ENCODE results near the gene TOR2A.
A peak's percentile ranks its signal among the peaks of the same experiment; 100 is the strongest.

The TOR2A gene

GRCh38 chr9:127714020-127714750, 20.9 kb downstream of the TOR2A start:
- Histone ChIP-seq H3K9me3 (ENCODE audit: control insufficient read depth, low read depth, low read length) (no peaks in the 10 kb centered on the region), H3K27ac (ENCODE audit: low read length) (no peak overlapping the region), H3K4me1 (ENCODE audit: control insufficient read depth, low read depth, low read length) (peaks cover 5% of the 10 kb centered on the region), H3K9ac (ENCODE audit: low read length) (no peak overlapping the region), H3K4me3 (ENCODE audit: low read length) (peak overlapping the region; percentile 13), H3K27me3 (ENCODE audit: control insufficient read depth, insufficient read depth, low read length) (peaks cover 5% of the 10 kb centered on the region), H3K36me3 (ENCODE audit: control insufficient read depth, low read depth, low read length) (no peaks in the 10 kb centered on the region)

GRCh38 chr9:127712867-127713266, 22.2 kb downstream of the TOR2A start:
- H3K9me3 ChIP-seq (ENCODE audit: control insufficient read depth, low read depth, low read length): no peaks in the 10 kb centered on the region
- H3K9ac ChIP-seq (ENCODE audit: low read length): no peak overlapping the region
- peaks cover 5% of the 10 kb centered on the region for H3K27me3 ChIP-seq (ENCODE audit: control insufficient read depth, insufficient read depth, low read length)
- H3K36me3 ChIP-seq (ENCODE audit: control insufficient read depth, low read depth, low read length): no peaks in the 10 kb centered on the region
- no peak overlapping the region for H3K27ac ChIP-seq (ENCODE audit: low read length)
- H3K4me1 ChIP-seq (ENCODE audit: control insufficient read depth, low read depth, low read length): peaks cover 5% of the 10 kb centered on the region
- no peak overlapping the region for H3K4me3 ChIP-seq (ENCODE audit: low read length)

- no peaks in the 10 kb centered on the region for H3K9me3 ChIP-seq (ENCODE audit: control insufficient read depth, low read depth, low read length)
- no peak overlapping the region for H3K9ac ChIP-seq (ENCODE audit: low read length)
- H3K27ac ChIP-seq (ENCODE audit: low read length): no peak overlapping the region
- no peak overlapping the region for H3K4me3 ChIP-seq (ENCODE audit: low read length)
- H3K27me3 ChIP-seq (ENCODE audit: control insufficient read depth, insufficient read depth, low read length): peaks cover 5% of the 10 kb centered on the region
- no peaks in the 10 kb centered on the region for H3K36me3 ChIP-seq (ENCODE audit: control insufficient read depth, low read depth, low read length)
- H3K4me1 ChIP-seq (ENCODE audit: control insufficient read depth, low read depth, low read length): peaks cover 5% of the 10 kb centered on the region
These were observed 22.7 kb downstream of the TOR2A start for GRCh38 chr9:127712371-127712770.

- no peaks in the 10 kb centered on the region for H3K36me3 ChIP-seq (ENCODE audit: control insufficient read depth, low read depth, low read length)
These were observed 23.2 kb downstream of the TOR2A start for GRCh38 chr9:127711831-127712274.

GRCh38 chr9:127711226-127711701, 23.8 kb downstream of the TOR2A start:
- peaks cover 4% of the 10 kb centered on the region for H3K4me1 ChIP-seq (ENCODE audit: control insufficient read depth, low read depth, low read length)
- no peak overlapping the region for H3K9ac ChIP-seq (ENCODE audit: low read length)
- H3K27me3 ChIP-seq (ENCODE audit: control insufficient read depth, insufficient read depth, low read length): peaks cover 5% of the 10 kb centered on the region
- H3K36me3 ChIP-seq (ENCODE audit: control insufficient read depth, low read depth, low read length): no peaks in the 10 kb centered on the region
- no peaks in the 10 kb centered on the region for H3K9me3 ChIP-seq (ENCODE audit: control insufficient read depth, low read depth, low read length)
- no peak overlapping the region for H3K4me3 ChIP-seq (ENCODE audit: low read length)
- H3K27ac ChIP-seq (ENCODE audit: low read length): no peak overlapping the region

More at GRCh38 chr9:127711831-127712274, 23.2 kb downstream of the TOR2A start:
- Histone ChIP-seq H3K4me3 (ENCODE audit: low read length) (no peak overlapping the region), H3K27me3 (ENCODE audit: control insufficient read depth, insufficient read depth, low read length) (peaks cover 5% of the 10 kb centered on the region), H3K9ac (ENCODE audit: low read length) (no peak overlapping the region), H3K27ac (ENCODE audit: low read length) (no peak overlapping the region), H3K9me3 (ENCODE audit: control insufficient read depth, low read depth, low read length) (no peaks in the 10 kb centered on the region), H3K4me1 (ENCODE audit: control insufficient read depth, low read depth, low read length) (peaks cover 5% of the 10 kb centered on the region)

GRCh38 chr9:127710204-127710783, 24.8 kb downstream of the TOR2A start:
- no peaks in the 10 kb centered on the region for H3K4me1 ChIP-seq (ENCODE audit: control insufficient read depth, low read depth, low read length)
- H3K9me3 ChIP-seq (ENCODE audit: control insufficient read depth, low read depth, low read length): no peaks in the 10 kb centered on the region
- H3K27me3 ChIP-seq (ENCODE audit: control insufficient read depth, insufficient read depth, low read length): peaks cover 5% of the 10 kb centered on the region
- no peak overlapping the region for H3K9ac ChIP-seq (ENCODE audit: low read length)
- no peaks in the 10 kb centered on the region for H3K36me3 ChIP-seq (ENCODE audit: control insufficient read depth, low read depth, low read length)
- no peak overlapping the region for H3K27ac ChIP-seq (ENCODE audit: low read length)
- H3K4me3 ChIP-seq (ENCODE audit: low read length): no peak overlapping the region

DNA sequence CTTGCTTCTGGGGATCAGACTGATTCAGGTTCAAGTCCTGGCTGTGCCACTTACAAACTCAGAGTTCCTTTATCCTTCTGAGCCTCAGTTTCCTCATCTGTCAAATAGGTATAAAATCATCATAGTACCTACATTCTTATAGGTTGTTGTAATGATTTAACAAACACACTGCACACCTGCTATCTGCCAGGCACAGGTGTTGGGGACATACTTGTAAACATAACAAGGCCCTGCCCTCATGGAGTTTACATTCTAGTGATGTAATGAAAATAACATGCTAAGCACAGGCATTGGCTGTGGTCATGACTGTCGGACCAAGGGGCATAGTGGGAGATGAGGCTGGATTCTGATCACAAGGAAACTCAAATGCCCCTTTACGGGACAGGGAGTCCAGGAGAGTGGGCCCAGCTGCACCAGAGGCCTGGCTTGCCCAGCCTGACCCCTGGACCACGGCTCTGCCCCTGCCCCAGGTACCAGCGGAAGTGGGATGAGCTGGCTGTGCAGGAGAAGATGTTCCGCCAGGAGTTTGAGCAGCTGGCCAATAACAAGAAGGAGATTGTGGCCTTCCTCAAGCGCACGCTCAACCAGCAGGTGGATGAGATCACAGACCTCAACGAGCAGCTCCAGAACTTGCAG, 26.0 kb downstream of the TOR2A start:
- Histone ChIP-seq H3K27ac (ENCODE audit: low read length) (no peak overlapping the region), H3K27me3 (ENCODE audit: control insufficient read depth, insufficient read depth, low read length) (no peaks in the 10 kb centered on the region), H3K4me1 (ENCODE audit: control insufficient read depth, low read depth, low read length) (no peaks in the 10 kb centered on the region), H3K9me3 (ENCODE audit: control insufficient read depth, low read depth, low read length) (no peaks in the 10 kb centered on the region), H3K9ac (ENCODE audit: low read length) (no peak overlapping the region), H3K36me3 (ENCODE audit: control insufficient read depth, low read depth, low read length) (no peaks in the 10 kb centered on the region), H3K4me3 (ENCODE audit: low read length) (no peak overlapping the region)

DNA sequence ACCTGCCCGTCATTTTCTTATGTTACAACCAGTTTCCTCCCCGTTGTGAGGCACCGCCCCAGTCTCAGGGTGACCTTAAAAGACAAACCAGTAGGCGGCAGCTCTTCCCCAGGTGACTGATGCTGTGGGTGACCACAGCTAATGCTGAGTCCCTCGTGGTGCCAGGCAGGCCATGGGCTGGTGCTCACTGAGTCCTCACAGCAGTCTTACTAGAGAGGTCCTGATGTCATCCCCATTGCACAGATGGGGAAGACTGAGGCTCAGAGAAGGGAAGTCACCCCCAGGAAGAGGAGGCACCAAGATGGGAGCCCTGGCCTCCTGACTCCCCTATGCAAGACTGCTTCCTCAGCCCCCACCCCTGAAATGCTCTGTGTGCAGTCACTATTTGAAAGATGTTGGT, 27.3 kb downstream of the TOR2A start:
- no peaks in the 10 kb centered on the region for H3K36me3 ChIP-seq (ENCODE audit: control insufficient read depth, low read depth, low read length)
- H3K4me3 ChIP-seq (ENCODE audit: low read length): no peak overlapping the region
- no peak overlapping the region for H3K27ac ChIP-seq (ENCODE audit: low read length)
- no peaks in the 10 kb centered on the region for H3K27me3 ChIP-seq (ENCODE audit: control insufficient read depth, insufficient read depth, low read length)
- H3K9me3 ChIP-seq (ENCODE audit: control insufficient read depth, low read depth, low read length): no peaks in the 10 kb centered on the region
- no peaks in the 10 kb centered on the region for H3K4me1 ChIP-seq (ENCODE audit: control insufficient read depth, low read depth, low read length)
- no peak overlapping the region for H3K9ac ChIP-seq (ENCODE audit: low read length)

DNA sequence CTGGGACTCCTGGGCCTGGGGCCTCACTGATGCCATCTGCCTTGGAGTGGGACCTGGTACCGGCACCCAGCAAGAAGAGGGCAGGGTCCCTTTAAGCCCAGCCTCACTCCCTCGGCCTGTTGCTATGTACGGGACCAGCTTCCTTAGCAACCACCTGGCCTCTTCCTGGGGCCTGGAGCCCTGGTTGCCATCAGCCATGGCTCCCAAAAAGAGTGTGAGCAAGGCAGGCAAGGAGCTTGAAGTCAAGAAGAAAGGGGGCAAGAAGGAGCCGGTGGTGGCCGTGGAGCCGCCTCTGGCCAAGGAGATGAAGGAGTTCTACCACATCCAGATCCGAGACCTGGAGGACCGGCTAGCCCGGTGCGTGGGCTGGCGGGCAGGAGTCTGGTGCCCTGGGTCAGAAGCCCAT, 28.3 kb downstream of the TOR2A start, which contains the start of gene CFAP157:
CFAP157 (plus strand) TSS at position 153 of the 406 bp plus-strand sequence; CDS start at position 197, 44 bp downstream.
- Histone ChIP-seq H3K9ac (ENCODE audit: low read length) (no peak within 1 kb of the TSS), H3K4me3 (ENCODE audit: low read length) (no peak within 1 kb of the TSS), H3K4me1 (ENCODE audit: control insufficient read depth, low read depth, low read length) (no peaks in the 10 kb centered on the region), H3K27ac (ENCODE audit: low read length) (no peak within 1 kb of the TSS), H3K36me3 (ENCODE audit: control insufficient read depth, low read depth, low read length) (no peaks in the 10 kb centered on the region), H3K9me3 (ENCODE audit: control insufficient read depth, low read depth, low read length) (no peaks in the 10 kb centered on the region), H3K27me3 (ENCODE audit: control insufficient read depth, insufficient read depth, low read length) (no peaks in the 10 kb centered on the region)

DNA sequence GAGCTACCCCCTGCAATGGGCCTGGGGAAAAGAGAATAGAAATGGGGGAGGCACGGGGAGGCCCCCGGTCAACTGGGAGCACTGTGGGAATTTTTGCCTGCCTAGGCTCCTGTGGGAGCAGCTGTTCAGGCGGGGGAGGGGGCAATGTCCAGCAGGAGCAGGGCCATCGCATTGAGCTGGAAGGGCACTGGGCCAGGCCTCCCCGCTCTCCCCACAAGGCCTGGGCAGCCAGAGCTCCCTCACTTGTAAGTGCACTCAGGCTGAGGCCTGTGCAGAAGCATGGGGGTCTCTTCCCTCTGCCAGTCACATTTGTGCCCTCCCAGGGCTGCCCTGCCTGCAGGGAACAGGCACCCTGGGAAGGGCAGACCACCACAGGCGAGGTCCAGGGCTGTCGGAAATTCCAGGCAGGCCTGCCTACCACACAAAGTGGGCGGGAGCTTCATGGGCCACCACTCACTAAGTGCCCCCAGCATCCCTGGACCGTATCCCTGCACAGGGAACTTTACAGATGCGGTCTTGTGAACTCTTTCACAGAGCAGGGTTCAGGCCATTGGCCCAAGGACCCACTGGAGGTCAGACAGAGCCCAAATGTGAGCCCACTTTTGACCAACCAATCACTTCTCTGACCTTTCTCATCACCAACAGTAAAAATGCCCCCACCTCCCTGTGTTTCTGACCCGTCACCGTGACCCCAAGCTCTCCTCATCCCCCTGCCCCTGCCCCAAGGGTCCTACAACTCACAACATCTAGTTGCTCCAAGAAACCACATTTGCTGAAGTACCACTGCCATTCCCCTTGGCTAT, 29.3 kb downstream of the TOR2A start:
- no peaks in the 10 kb centered on the region for H3K27me3 ChIP-seq (ENCODE audit: control insufficient read depth, insufficient read depth, low read length)
- H3K9ac ChIP-seq (ENCODE audit: low read length): no peak overlapping the region
- no peaks in the 10 kb centered on the region for H3K9me3 ChIP-seq (ENCODE audit: control insufficient read depth, low read depth, low read length)
- no peak overlapping the region for H3K27ac ChIP-seq (ENCODE audit: low read length)
- H3K36me3 ChIP-seq (ENCODE audit: control insufficient read depth, low read depth, low read length): no peaks in the 10 kb centered on the region
- no peaks in the 10 kb centered on the region for H3K4me1 ChIP-seq (ENCODE audit: control insufficient read depth, low read depth, low read length)
- no peak overlapping the region for H3K4me3 ChIP-seq (ENCODE audit: low read length)

- H3K27me3 ChIP-seq (ENCODE audit: control insufficient read depth, insufficient read depth, low read length): no peaks in the 10 kb centered on the region
- no peaks in the 10 kb centered on the region for H3K4me1 ChIP-seq (ENCODE audit: control insufficient read depth, low read depth, low read length)
- H3K9me3 ChIP-seq (ENCODE audit: control insufficient read depth, low read depth, low read length): no peaks in the 10 kb centered on the region
- no peak overlapping the region for H3K9ac ChIP-seq (ENCODE audit: low read length)
- no peaks in the 10 kb centered on the region for H3K36me3 ChIP-seq (ENCODE audit: control insufficient read depth, low read depth, low read length)
- H3K27ac ChIP-seq (ENCODE audit: low read length): no peak overlapping the region
- H3K4me3 ChIP-seq (ENCODE audit: low read length): no peak overlapping the region
These were observed 31.7 kb downstream of the TOR2A start for GRCh38 chr9:127703289-127703946.

Measured in iPS-18a (cell line).